GM12878 (cell line): ENCODE data around the gene CDK13.

Experiments used
- BCLAF1 ChIP-seq: fragments of 450-650 bp; IDR thresholded peaks from 2 replicates; pipeline ENCODE4 v1.6.1; 2017; ENCODE audit warnings: antibody characterized with exemption, mild to moderate bottlenecking, moderate library complexity
- CTCF ChIP-seq, 3 experiments: IDR thresholded peaks in 2 of 3; conservative IDR thresholded peaks in 1 of 3; 2 replicates each; pipeline ENCODE4 v1.5.1; 2011; ENCODE audit warnings: low read depth in 3 of 3, low read length in 3 of 3, mild to moderate bottlenecking in 3 of 3, control low read depth in 2 of 3, moderate library complexity in 2 of 3, inconsistent platforms in 1 of 3, mixed read lengths in 1 of 3; ENCODE audit not compliant: control insufficient read depth in 2 of 3, insufficient read depth in 1 of 3; ENCODE audit errors: extremely low read depth in 1 of 3
- E2F4 ChIP-seq: IDR thresholded peaks from 2 replicates; pipeline ENCODE4 v1.6.1; 2012; ENCODE audit warnings: low read depth, low read length, improper control_type of control experiment
- POLR2AphosphoS5 ChIP-seq: IDR thresholded peaks from 2 replicates; pipeline ENCODE4 v1.6.1; 2011; ENCODE audit warnings: mild to moderate bottlenecking, low read length, inconsistent platforms

GRCh38 chr7:39908973-39909372, 41.1 kb upstream of the CDK13 start:
- TF ChIP-seq POLR2AphosphoS5 (no peak), CTCF (IDR thresholded peaks at IDR 0.05 in 2 of 3, conservative IDR thresholded peaks at IDR 0.05 in 1 of 3; ENCODE audit: control insufficient read depth in 2 of 3, extremely low read depth in 1 of 3, insufficient read depth in 1 of 3, low read depth in 3 of 3, low read length in 3 of 3) (no peak), E2F4 (no peak), BCLAF1 (no peak)
